HG03342 (cell line): ENCODE results near the gene CCDC92B.

Experiments
- ATAC-seq: cut with Tn5 transposase; IDR thresholded peaks from one replicate; pipeline ENCODE4 v1.9.1; 2021; ENCODE audit warnings: mild to moderate bottlenecking, moderate library complexity; ENCODE audit not compliant: unreplicated experiment

Gene CCDC92B

GRCh38 chr17:2779545-2779944, 30.1 kb upstream of the CCDC92B start:
- no peak for ATAC-seq

- ATAC-seq, result no peak
Measured at GRCh38 chr17:2778489-2778888, 29.0 kb upstream of the CCDC92B start.

- no peak for ATAC-seq
Measured at GRCh38 chr17:2777242-2777867, 27.9 kb upstream of the CCDC92B start.

- ATAC-seq, result no peak
Measured at GRCh38 chr17:2776589-2777241, 27.3 kb upstream of the CCDC92B start.

- ATAC-seq, result no peak
Measured at GRCh38 chr17:2775206-2775605, 25.8 kb upstream of the CCDC92B start.

GRCh38 chr17:2770129-2770528, 20.7 kb upstream of the CCDC92B start:
- ATAC-seq, result no peak

GRCh38 chr17:2758870-2759269, 9.4 kb upstream of the CCDC92B start:
- no peak for ATAC-seq

GRCh38 chr17:2755891-2756724, 6.7 kb upstream of the CCDC92B start:
- ATAC-seq, result no peak

GRCh38 chr17:2751491-2751890, 2.0 kb upstream of the CCDC92B start:
- ATAC-seq, result no peak

GRCh38 chr17:2750721-2751120, 1.3 kb upstream of the CCDC92B start:
- no peak for ATAC-seq

- ATAC-seq, result no peak
Measured at GRCh38 chr17:2749784-2750181, 331 bp upstream of the CCDC92B start.

GRCh38 chr17:2745317-2746037, 4.0 kb downstream of the CCDC92B start:
- no peak for ATAC-seq

- ATAC-seq, result no peak
Measured at GRCh38 chr17:2737693-2738092, 11.8 kb downstream of the CCDC92B start.

GRCh38 chr17:2736956-2737355, 12.5 kb downstream of the CCDC92B start:
- ATAC-seq, result no peak

GRCh38 chr17:2735896-2736295, 13.6 kb downstream of the CCDC92B start:
- ATAC-seq, result no peak

- no peak for ATAC-seq
Measured at GRCh38 chr17:2734939-2735338, 14.5 kb downstream of the CCDC92B start.

GRCh38 chr17:2731807-2732206, 17.6 kb downstream of the CCDC92B start:
- ATAC-seq, result no peak

GRCh38 chr17:2730764-2731353, 18.6 kb downstream of the CCDC92B start:
- ATAC-seq, result no peak

GRCh38 chr17:2724784-2725164, 24.7 kb downstream of the CCDC92B start:
- no peak for ATAC-seq

GRCh38 chr17:2723997-2724783, 25.3 kb downstream of the CCDC92B start:
- ATAC-seq, result no peak
